Measurements from ENCODE around the gene DISC1. TPM values are rescaled to one million over a fixed set of nuclear protein-coding genes. Genes with fewer than 3 reads are reported as not detected.

Gene DISC1
- total and polyA plus RNA-seq, 2 donors (not counting 3 experiments of a cell fraction or from before 2014, with no cell fraction given) = 3.3 to 14.7 TPM

DNA sequence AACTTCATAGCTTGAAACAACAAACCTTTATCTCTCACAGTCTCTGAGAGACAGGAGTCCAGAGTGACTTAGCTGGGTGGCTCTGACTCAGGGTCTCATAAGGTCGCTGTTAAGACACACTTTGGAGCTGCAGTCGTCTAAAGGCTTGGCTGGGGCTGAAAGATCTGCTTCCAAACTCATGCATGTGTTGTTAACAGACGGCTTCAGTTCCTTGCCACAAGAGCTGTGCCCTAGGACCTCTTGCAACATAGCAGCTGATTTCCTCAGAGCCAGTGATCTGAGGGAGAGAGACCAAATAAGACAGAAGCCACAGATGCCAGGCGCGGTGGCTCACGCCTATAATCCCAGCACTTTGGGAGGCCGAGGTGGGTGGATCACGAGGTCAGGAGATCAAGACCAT lies 176.8 kb downstream of the DISC1 start:
- no peaks in the 10 kb centered on the region for H3K27me3 ChIP-seq (ENCODE audit: control insufficient read depth in 2 of 2, insufficient read depth in 2 of 2, low read length in 2 of 2)
- no peak overlapping the region for H3K9ac ChIP-seq (replicated peaks; ENCODE audit: extremely low read depth, insufficient read depth, low read length)
- no peak for FAIRE-seq
- no peaks in the 10 kb centered on the region for H3K9me3 ChIP-seq (replicated peaks; ENCODE audit: control insufficient read depth, insufficient read depth, low read length)
- H3K4me1 ChIP-seq (ENCODE audit: control insufficient read depth, extremely low read depth, insufficient read depth, low read length) = peaks cover 5% of the 10 kb centered on the region
- ChIA-PET POLR2A (no interaction called here), CTCF (interaction anchor here (3.1 kb wide), 1 partner anchor 47 kb away, joined by 24 read pairs; no protein-coding TSS in a partner anchor)
- TF ChIP-seq GATA2 (IDR thresholded peaks at IDR 0.05; ENCODE audit: insufficient read depth, insufficient read length, low read depth, low read length) (no peak), MYC (IDR thresholded peaks at IDR 0.05; ENCODE audit: low read depth, low read length) (no peak), JUN (IDR thresholded peaks at IDR 0.05; ENCODE audit: borderline replicate concordance, insufficient read depth, insufficient read length, low read depth) (no peak), FOS (IDR thresholded peaks at IDR 0.05; ENCODE audit: borderline replicate concordance, insufficient read depth, low read length) (no peak), EZH2 (IDR thresholded peaks at IDR 0.05; ENCODE audit: borderline replicate concordance, low read depth, low read length, severe bottlenecking) (no peak), POLR2A (IDR thresholded peaks at IDR 0.05; ENCODE audit: low read depth, low read length) (no peak), POLR2AphosphoS5 (IDR thresholded peaks at IDR 0.05; ENCODE audit: insufficient read depth, low read depth, low read length) (no peak)
- TF ChIP-seq, protein P1, sequence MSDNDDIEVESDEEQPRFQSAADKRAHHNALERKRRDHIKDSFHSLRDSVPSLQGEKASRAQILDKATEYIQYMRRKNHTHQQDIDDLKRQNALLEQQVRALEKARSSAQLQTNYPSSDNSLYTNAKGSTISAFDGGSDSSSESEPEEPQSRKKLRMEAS (IDR thresholded peaks at IDR 0.05; ENCODE audit: insufficient read depth, insufficient read length) = no peak
- TF ChIP-seq, protein P2, sequence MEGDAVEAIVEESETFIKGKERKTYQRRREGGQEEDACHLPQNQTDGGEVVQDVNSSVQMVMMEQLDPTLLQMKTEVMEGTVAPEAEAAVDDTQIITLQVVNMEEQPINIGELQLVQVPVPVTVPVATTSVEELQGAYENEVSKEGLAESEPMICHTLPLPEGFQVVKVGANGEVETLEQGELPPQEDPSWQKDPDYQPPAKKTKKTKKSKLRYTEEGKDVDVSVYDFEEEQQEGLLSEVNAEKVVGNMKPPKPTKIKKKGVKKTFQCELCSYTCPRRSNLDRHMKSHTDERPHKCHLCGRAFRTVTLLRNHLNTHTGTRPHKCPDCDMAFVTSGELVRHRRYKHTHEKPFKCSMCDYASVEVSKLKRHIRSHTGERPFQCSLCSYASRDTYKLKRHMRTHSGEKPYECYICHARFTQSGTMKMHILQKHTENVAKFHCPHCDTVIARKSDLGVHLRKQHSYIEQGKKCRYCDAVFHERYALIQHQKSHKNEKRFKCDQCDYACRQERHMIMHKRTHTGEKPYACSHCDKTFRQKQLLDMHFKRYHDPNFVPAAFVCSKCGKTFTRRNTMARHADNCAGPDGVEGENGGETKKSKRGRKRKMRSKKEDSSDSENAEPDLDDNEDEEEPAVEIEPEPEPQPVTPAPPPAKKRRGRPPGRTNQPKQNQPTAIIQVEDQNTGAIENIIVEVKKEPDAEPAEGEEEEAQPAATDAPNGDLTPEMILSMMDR (IDR thresholded peaks at IDR 0.05; ENCODE audit: extremely low read depth in 1 of 2, insufficient read depth in 1 of 2, low read depth in 1 of 2, low read length in 2 of 2) = no peak
- H4K20me1 ChIP-seq (replicated peaks; ENCODE audit: control insufficient read depth, extremely low read depth, insufficient read depth, low read length) = no peaks in the 10 kb centered on the region
- no peaks in the 10 kb centered on the region for H3K36me3 ChIP-seq (ENCODE audit: control insufficient read depth in 2 of 2, extremely low read depth in 1 of 2, insufficient read depth in 2 of 2, low read length in 2 of 2)
- no peak overlapping the region for H3K4me2 ChIP-seq (ENCODE audit: insufficient read depth, low read length)
- no peaks in the 10 kb centered on the region for H3K79me2 ChIP-seq (ENCODE audit: control insufficient read depth, insufficient read depth, low read length)
- dilution Hi-C loops (cut with MboI; ENCODE audit: extremely low pct_ligation_motif_present, low sequenced_read_pairs) = no loop called here
- no peak overlapping the region for H3K4me3 ChIP-seq (replicated peaks in 1 of 3; ENCODE audit: insufficient read depth in 1 of 3, low read depth in 1 of 3, low read length in 3 of 3)
- no peak for DNase-seq (ENCODE audit: low read depth, low spot score)
- no peak overlapping the region for H2AFZ ChIP-seq (ENCODE audit: low read depth, low read length)
- H3K9me1 ChIP-seq (replicated peaks; ENCODE audit: control insufficient read depth, extremely low read depth, insufficient read depth, low read length) = no peaks in the 10 kb centered on the region
- H3K27ac ChIP-seq (ENCODE audit: insufficient read depth, low read depth, low read length) = no peak overlapping the region
- intact Hi-C loops (cut with micrococcal nuclease) = no loop called here
- no TSS peak for BruUV-seq (replicated peaks)
